Glutamatergic neuron (in vitro differentiated cells): ENCODE measurements around the gene GCKR. TPM values are rescaled to one million over a fixed set of nuclear protein-coding genes. Genes with fewer than 3 reads are reported as not detected.
"Not testable (repeated sequence)": the region's sequence is repeated elsewhere in the genome, so short reads cannot be mapped to it uniquely, and the experiment has no call there.

Experiments
- DNase-seq: peaks from one replicate; pipeline ENCODE4 v3.0.0; 2022
- H3K27ac Mint-ChIP-seq: one replicate; pipeline ENCODE4 v1.8.0; 2020; ENCODE audit warnings: mild to moderate bottlenecking, mixed read lengths, inconsistent platforms; ENCODE audit not compliant: unreplicated experiment
- H3K27me3 Mint-ChIP-seq: one replicate; pipeline ENCODE4 v1.8.0; 2020; ENCODE audit warnings: mild to moderate bottlenecking, moderate library complexity, mixed read lengths, inconsistent platforms; ENCODE audit not compliant: unreplicated experiment
- H3K36me3 Mint-ChIP-seq: one replicate; pipeline ENCODE4 v1.8.0; 2020; ENCODE audit warnings: mild to moderate bottlenecking, mixed read lengths, inconsistent platforms; ENCODE audit not compliant: unreplicated experiment
- H3K4me1 Mint-ChIP-seq: one replicate; pipeline ENCODE4 v1.8.0; 2020; ENCODE audit warnings: mild to moderate bottlenecking, low read depth, mixed read lengths, inconsistent platforms; ENCODE audit not compliant: unreplicated experiment
- H3K4me3 Mint-ChIP-seq: one replicate; pipeline ENCODE4 v1.8.0; 2020; ENCODE audit warnings: mild to moderate bottlenecking, mixed read lengths, inconsistent platforms; ENCODE audit not compliant: unreplicated experiment
- H3K9me3 Mint-ChIP-seq: one replicate; pipeline ENCODE4 v1.8.0; 2020; ENCODE audit warnings: mild to moderate bottlenecking, moderate library complexity, mixed read lengths, inconsistent platforms; ENCODE audit not compliant: unreplicated experiment
- total RNA-seq: library from RNA; stranded (reverse); fragmentation: NEBNext Ultra II Directional; extraction: Animal tissue kit (Norgen Biotek cat#: 25700); gene quantifications from one replicate; pipeline ENCODE4 v1.2.1, GENCODE V29; 2021; ENCODE audit not compliant: unreplicated experiment
- TF ChIP-seq, protein P1 (sequence below): fragments of 200-600 bp; sonication (generic); IDR thresholded peaks from one replicate; pipeline ENCODE4 v1.5.0; 2021; ENCODE audit not compliant: partially characterized antibody, unreplicated experiment

The GCKR gene
- total RNA-seq, 1 donor from 2014 or later, result 0.61 TPM

DNA sequence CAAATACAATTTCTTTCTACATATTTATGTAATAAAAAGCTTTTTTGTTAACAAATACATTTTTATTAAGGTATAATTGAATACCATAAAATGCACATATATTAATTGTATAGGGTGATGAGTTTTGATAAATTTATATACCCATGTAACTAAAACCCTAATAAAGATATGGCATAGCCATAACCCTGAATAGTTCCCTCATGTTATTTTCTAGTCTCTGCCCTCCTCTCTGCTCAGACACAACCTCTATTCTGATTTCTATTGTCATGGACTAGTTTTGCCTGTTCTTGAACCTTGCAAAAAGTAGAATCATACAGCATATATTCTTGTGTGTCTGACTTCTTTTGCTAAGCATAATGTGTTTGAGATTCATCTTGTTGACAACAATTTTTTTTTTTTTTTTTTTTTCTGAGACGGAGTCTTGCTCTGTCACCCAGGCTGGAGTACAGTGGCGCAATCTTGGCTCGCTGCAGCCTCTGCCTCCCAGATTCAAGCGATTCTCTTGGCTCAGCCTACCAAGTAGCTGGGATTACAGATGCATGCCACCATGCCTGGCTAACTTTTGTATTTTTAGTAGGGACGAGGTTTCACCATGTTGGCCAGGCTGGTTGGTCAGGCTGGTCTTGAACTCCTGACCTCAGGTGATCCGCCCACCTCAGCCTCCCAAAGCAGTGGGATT lies 47.6 kb downstream of the GCKR start:
- no peak overlapping the region for H3K4me3 Mint-ChIP-seq
- TF ChIP-seq, protein P1, sequence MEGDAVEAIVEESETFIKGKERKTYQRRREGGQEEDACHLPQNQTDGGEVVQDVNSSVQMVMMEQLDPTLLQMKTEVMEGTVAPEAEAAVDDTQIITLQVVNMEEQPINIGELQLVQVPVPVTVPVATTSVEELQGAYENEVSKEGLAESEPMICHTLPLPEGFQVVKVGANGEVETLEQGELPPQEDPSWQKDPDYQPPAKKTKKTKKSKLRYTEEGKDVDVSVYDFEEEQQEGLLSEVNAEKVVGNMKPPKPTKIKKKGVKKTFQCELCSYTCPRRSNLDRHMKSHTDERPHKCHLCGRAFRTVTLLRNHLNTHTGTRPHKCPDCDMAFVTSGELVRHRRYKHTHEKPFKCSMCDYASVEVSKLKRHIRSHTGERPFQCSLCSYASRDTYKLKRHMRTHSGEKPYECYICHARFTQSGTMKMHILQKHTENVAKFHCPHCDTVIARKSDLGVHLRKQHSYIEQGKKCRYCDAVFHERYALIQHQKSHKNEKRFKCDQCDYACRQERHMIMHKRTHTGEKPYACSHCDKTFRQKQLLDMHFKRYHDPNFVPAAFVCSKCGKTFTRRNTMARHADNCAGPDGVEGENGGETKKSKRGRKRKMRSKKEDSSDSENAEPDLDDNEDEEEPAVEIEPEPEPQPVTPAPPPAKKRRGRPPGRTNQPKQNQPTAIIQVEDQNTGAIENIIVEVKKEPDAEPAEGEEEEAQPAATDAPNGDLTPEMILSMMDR, result no peak
- H3K27me3 Mint-ChIP-seq, result no peaks in the 10 kb centered on the region
- no peak for DNase-seq
- H3K9me3 Mint-ChIP-seq, result peaks cover 6% of the 10 kb centered on the region
- H3K27ac Mint-ChIP-seq, result no peak overlapping the region
- H3K4me1 Mint-ChIP-seq, result no peaks in the 10 kb centered on the region
- peaks cover 5% of the 10 kb centered on the region for H3K36me3 Mint-ChIP-seq

DNA sequence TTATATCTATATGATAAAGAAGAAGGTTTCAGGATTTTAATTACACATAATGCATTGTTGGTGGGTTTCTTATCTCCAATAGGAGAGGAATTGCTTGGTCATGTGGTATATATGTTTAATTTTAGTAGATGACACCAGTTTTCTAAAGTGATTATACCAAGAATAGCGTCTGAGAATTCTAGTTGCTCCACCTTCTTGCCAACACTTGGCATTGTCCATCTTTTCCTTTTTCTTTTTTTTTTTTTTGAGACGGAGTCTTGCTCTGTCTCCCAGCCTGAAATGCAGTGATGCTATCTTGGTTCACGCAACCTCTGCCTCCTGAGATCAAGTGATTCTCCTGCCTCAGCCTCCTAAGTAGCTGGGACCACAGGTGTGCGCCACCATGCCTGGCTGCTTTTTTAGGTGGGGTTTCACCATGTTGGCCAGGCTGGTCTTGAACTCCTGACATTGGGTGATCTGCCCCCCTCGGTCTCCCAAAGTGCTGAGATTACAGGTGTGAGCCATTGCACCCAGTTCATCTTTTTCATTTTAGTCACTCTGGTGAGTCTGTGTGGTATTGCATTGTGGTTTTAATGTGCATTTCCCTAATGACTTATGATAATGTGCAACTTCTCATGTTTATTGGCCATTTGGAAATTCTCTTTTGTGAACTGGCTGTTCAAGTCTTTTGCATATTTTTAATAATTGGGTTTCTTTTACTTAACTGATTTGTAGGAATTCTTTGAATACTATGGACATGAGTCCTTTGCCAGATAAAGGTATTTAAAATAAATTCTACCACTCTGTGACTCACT lies 48.9 kb downstream of the GCKR start:
- Mint-ChIP-seq H3K9me3 (peaks cover 6% of the 10 kb centered on the region), H3K27ac (no peak overlapping the region), H3K4me3 (no peak overlapping the region), H3K4me1 (no peaks in the 10 kb centered on the region), H3K36me3 (peaks cover 5% of the 10 kb centered on the region), H3K27me3 (no peaks in the 10 kb centered on the region)
- TF ChIP-seq, protein P1, result no peak
- no peak for DNase-seq

DNA sequence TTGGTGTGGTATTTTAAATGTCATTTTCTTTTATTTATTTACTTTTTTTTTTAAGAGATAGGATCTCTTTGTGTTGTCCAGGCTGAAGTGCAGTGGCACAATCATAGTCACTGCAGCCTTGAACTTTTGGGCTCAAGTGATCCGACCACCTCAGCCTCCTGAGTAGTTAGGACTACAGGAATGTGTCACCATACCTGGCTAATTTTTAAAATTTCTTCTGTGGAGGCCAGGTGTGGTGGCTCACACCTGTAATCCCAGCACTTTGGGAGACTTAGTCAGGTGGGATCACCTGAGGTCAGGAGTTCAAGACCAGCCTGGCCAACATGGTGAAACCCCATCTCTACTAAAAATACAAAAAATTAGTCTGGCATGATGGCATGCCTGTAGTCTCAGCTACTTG lies 52.7 kb downstream of the GCKR start:
- H3K4me1 Mint-ChIP-seq, result no peaks in the 10 kb centered on the region
- H3K36me3 Mint-ChIP-seq, result peaks cover 5% of the 10 kb centered on the region
- H3K27ac Mint-ChIP-seq, result no peak overlapping the region
- H3K4me3 Mint-ChIP-seq, result no peak overlapping the region
- TF ChIP-seq, protein P1, result no peak
- H3K27me3 Mint-ChIP-seq, result no peaks in the 10 kb centered on the region
- no peak for DNase-seq
- H3K9me3 Mint-ChIP-seq, result peaks cover 3% of the 10 kb centered on the region

DNA sequence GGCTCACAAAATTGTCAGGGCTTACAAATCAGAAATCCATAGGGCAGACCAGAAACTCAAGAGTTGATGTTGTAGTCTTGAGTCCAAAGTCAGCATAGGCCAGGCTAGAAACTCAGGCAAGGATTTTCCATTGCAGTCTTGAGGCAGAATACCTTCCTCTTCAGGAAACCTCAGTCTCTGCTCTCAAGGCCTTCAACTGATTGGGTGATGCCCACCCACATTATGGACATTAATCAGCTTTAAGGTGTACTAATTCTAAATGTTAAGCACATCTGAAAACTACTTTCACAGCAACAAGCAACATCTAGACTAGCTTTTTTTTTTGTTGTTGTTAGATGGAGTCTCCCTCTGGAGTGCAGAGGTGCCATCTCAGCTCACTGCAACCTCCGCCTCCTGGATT lies 54.9 kb downstream of the GCKR start:
- H3K27ac Mint-ChIP-seq, result no peak overlapping the region
- peaks cover 5% of the 10 kb centered on the region for H3K36me3 Mint-ChIP-seq
- no peak for DNase-seq
- peaks cover 3% of the 10 kb centered on the region for H3K9me3 Mint-ChIP-seq
- TF ChIP-seq, protein P1, result no peak
- no peaks in the 10 kb centered on the region for H3K4me1 Mint-ChIP-seq
- H3K27me3 Mint-ChIP-seq, result no peaks in the 10 kb centered on the region
- H3K4me3 Mint-ChIP-seq, result no peak overlapping the region

DNA sequence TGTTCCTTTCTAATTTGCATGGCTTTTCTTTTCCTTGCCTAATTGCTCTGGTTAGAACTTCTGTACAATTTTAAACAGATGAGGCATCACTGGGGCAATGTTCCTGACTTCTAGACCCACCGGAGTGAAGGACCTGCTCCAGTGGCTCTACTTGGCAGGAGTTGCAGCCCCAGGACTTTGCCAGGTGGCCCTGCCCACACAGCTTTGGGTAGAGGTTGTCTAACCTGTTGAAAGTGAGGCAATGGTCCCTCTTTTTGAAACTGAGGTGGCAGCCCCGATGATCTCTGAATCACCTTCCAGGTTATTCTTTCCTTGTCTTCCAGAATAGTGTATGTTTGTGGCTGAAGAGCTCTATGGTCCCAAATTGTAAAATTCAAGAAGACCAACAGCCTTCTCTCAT lies 56.3 kb downstream of the GCKR start:
- Mint-ChIP-seq H3K36me3 (no peaks in the 10 kb centered on the region), H3K27me3 (no peaks in the 10 kb centered on the region), H3K9me3 (no peaks in the 10 kb centered on the region), H3K27ac (no peak overlapping the region), H3K4me3 (no peak overlapping the region), H3K4me1 (no peaks in the 10 kb centered on the region)
- DNase-seq, result no peak
- TF ChIP-seq, protein P1, result no peak

DNA sequence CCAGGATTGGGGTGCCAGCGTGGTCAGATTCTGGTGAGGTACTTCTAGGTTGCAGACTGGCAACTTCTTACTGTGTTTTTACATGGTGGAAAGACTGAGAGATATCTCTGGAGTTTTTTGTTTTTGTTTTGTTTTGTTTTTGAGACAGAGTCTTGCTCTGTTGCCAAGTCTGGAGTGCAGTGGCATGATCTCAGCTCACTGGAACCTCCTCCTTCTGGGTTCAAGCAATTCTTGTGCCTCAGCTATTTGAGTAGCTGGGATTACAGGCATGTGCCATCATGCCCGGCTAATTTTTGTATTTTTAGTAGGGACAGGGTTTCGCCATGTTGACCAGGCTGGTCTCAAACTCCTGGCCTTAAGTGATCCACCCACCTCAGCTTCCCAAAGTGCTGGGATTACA lies 57.8 kb downstream of the GCKR start:
- not testable (repeated sequence) for H3K9me3 Mint-ChIP-seq, DNase-seq, H3K4me1 Mint-ChIP-seq, H3K27ac Mint-ChIP-seq, H3K27me3 Mint-ChIP-seq, H3K36me3 Mint-ChIP-seq, H3K4me3 Mint-ChIP-seq
